ENCODE measurements around the gene NTMT1.

NTMT1 gene

GRCh38 chr9:129677456-129677855 is 51.5 kb downstream of the NTMT1 start:
- no peak for DNase-seq (ENCODE audit: low spot score)
- H3K23ac ChIP-seq (ENCODE audit: low read depth, low read length, poor library complexity): no peak overlapping the region
- H3K4me1 ChIP-seq (ENCODE audit: control insufficient read depth in 2 of 2, insufficient read depth in 1 of 2, low read depth in 1 of 2, low read length in 2 of 2): peaks cover 0 to 6% of the 10 kb centered on the region in 2 donors
- H3K79me1 ChIP-seq (ENCODE audit: low read depth, low read length): peaks cover 3% of the 10 kb centered on the region
- H3K27ac ChIP-seq (replicated peaks; ENCODE audit: low read length): no peak overlapping the region
- no peak overlapping the region for H4K8ac ChIP-seq (ENCODE audit: low read depth, low read length)
- no peak overlapping the region for H4K91ac ChIP-seq (ENCODE audit: low read depth, low read length, poor library complexity)
- no peak overlapping the region for H3K9ac ChIP-seq (ENCODE audit: low read depth, low read length, poor library complexity)
- no peak overlapping the region for H3K14ac ChIP-seq (ENCODE audit: low read length)
- H3K9me3 ChIP-seq (replicated peaks in 1 of 2; ENCODE audit: control insufficient read depth in 2 of 2, insufficient read depth in 1 of 2, low read depth in 1 of 2, low read length in 2 of 2): no peaks in the 10 kb centered on the region
- H2BK15ac ChIP-seq (ENCODE audit: low read length): no peak overlapping the region
- peak overlapping the region; percentile 23 for H3K4me2 ChIP-seq (ENCODE audit: insufficient read depth, low read length, poor library complexity, severe bottlenecking)
- H2AFZ ChIP-seq (ENCODE audit: low read length): peak overlapping the region; percentile 13
- no peak overlapping the region for H3K4ac ChIP-seq (ENCODE audit: low read length)
- no peak overlapping the region for H2BK12ac ChIP-seq (ENCODE audit: low read length)
- H2BK5ac ChIP-seq (ENCODE audit: low read length): no peak overlapping the region
- no peak overlapping the region for H3K4me3 ChIP-seq (ENCODE audit: low read length in 2 of 2)
- peak overlapping the region; percentile 87 for H3K18ac ChIP-seq (ENCODE audit: low read length)
- no CpG with 5 or more reads among the region's 9 CpGs for WGBS, 2 donors (ENCODE audit: extremely low coverage in 2 of 2, insufficient read length in 2 of 2, insufficient replicate concordance in 1 of 2)
- peaks cover 0 to 73% (median 0%) of the 10 kb centered on the region in 3 experiments for H3K27me3 ChIP-seq (ENCODE audit: control insufficient read depth in 3 of 3, insufficient read depth in 3 of 3, low read depth in 1 of 3, low read length in 3 of 3)
- no peak overlapping the region for H2BK120ac ChIP-seq (ENCODE audit: low read depth, low read length)
- no peaks in the 10 kb centered on the region for H3K36me3 ChIP-seq (replicated peaks in 1 of 2; ENCODE audit: control insufficient read depth in 2 of 2, insufficient read depth in 2 of 2, low read length in 2 of 2)
- H2AK5ac ChIP-seq (ENCODE audit: low read depth, low read length): peak overlapping the region; percentile 48

GRCh38 chr9:129678844-129679243 is 52.9 kb downstream of the NTMT1 start:
- Histone ChIP-seq H3K9ac (ENCODE audit: low read depth, low read length, poor library complexity) (peak overlapping the region; percentile 77), H4K8ac (ENCODE audit: low read depth, low read length) (peak overlapping the region; percentile 65), H3K27ac (replicated peaks; ENCODE audit: low read length) (no peak overlapping the region), H3K23ac (ENCODE audit: low read depth, low read length, poor library complexity) (peak overlapping the region; percentile 85), H3K4me2 (ENCODE audit: insufficient read depth, low read length, poor library complexity, severe bottlenecking) (no peak overlapping the region), H2BK15ac (ENCODE audit: low read length) (peak overlapping the region; percentile 54), H3K27me3 (ENCODE audit: control insufficient read depth in 3 of 3, insufficient read depth in 3 of 3, low read depth in 1 of 3, low read length in 3 of 3) (peaks cover 0 to 61% (median 0%) of the 10 kb centered on the region in 3 experiments), H3K79me1 (ENCODE audit: low read depth, low read length) (peaks cover 4% of the 10 kb centered on the region), H3K4me1 (ENCODE audit: control insufficient read depth in 2 of 2, insufficient read depth in 1 of 2, low read depth in 1 of 2, low read length in 2 of 2) (peaks cover 0 to 6% of the 10 kb centered on the region in 2 donors), H3K36me3 (replicated peaks in 1 of 2; ENCODE audit: control insufficient read depth in 2 of 2, insufficient read depth in 2 of 2, low read length in 2 of 2) (no peaks in the 10 kb centered on the region), H2AK5ac (ENCODE audit: low read depth, low read length) (peak overlapping the region; percentile 99), H2AFZ (ENCODE audit: low read length) (no peak overlapping the region), H3K9me3 (replicated peaks in 1 of 2; ENCODE audit: control insufficient read depth in 2 of 2, insufficient read depth in 1 of 2, low read depth in 1 of 2, low read length in 2 of 2) (no peaks in the 10 kb centered on the region), H3K4me3 (ENCODE audit: low read length in 2 of 2) (no peak overlapping the region), H4K91ac (ENCODE audit: low read depth, low read length, poor library complexity) (no peak overlapping the region), H2BK5ac (ENCODE audit: low read length) (peak overlapping the region; percentile 82), H2BK120ac (ENCODE audit: low read depth, low read length) (no peak overlapping the region), H2BK12ac (ENCODE audit: low read length) (peak overlapping the region; percentile 30), H3K18ac (ENCODE audit: low read length) (peak overlapping the region; percentile 85), H3K4ac (ENCODE audit: low read length) (no peak overlapping the region), H3K14ac (ENCODE audit: low read length) (peak overlapping the region; percentile 17)
- no CpG with 5 or more reads among the region's 9 CpGs for WGBS, 2 donors (ENCODE audit: extremely low coverage in 2 of 2, insufficient read length in 2 of 2, insufficient replicate concordance in 1 of 2)
- DNase-seq (ENCODE audit: low spot score): no peak

DNA sequence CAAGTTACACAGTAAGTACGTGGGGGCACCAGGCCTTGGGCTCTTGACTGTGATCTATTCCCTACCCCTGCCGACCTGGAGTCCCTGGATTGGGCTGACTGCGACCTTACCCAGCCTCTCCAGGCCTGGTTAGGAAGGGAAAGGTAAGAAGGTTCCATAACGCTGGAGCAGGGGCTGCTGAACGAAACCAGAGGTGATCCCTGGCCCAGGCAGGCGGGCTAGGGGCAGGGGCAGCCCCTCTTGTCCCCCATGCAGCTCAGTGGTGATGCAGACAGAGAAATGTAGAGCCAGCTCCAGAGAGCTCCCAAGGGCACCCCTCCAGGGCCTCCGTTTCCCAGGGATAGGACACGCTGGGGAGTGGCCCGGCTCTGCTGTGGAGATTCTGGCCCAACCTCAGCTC is 53.6 kb downstream of the NTMT1 start:
- no peak for DNase-seq (ENCODE audit: low spot score)
- H3K4ac ChIP-seq (ENCODE audit: low read length): no peak overlapping the region
- H3K79me1 ChIP-seq (ENCODE audit: low read depth, low read length): peaks cover 6% of the 10 kb centered on the region
- no peak overlapping the region for H2AFZ ChIP-seq (ENCODE audit: low read length)
- H3K4me1 ChIP-seq (ENCODE audit: control insufficient read depth in 2 of 2, insufficient read depth in 1 of 2, low read depth in 1 of 2, low read length in 2 of 2): peaks cover 0 to 6% of the 10 kb centered on the region in 2 donors
- H3K9me3 ChIP-seq (replicated peaks in 1 of 2; ENCODE audit: control insufficient read depth in 2 of 2, insufficient read depth in 1 of 2, low read depth in 1 of 2, low read length in 2 of 2): no peaks in the 10 kb centered on the region
- H3K4me2 ChIP-seq (ENCODE audit: insufficient read depth, low read length, poor library complexity, severe bottlenecking): no peak overlapping the region
- H3K9ac ChIP-seq (ENCODE audit: low read depth, low read length, poor library complexity): no peak overlapping the region
- H2BK15ac ChIP-seq (ENCODE audit: low read length): peak overlapping the region; percentile 67
- no peak overlapping the region for H4K8ac ChIP-seq (ENCODE audit: low read depth, low read length)
- peak overlapping the region; percentile 53 for H2BK5ac ChIP-seq (ENCODE audit: low read length)
- no CpG with 5 or more reads among the region's 9 CpGs for WGBS, 2 donors (ENCODE audit: extremely low coverage in 2 of 2, insufficient read length in 2 of 2, insufficient replicate concordance in 1 of 2)
- H3K27ac ChIP-seq (replicated peaks; ENCODE audit: low read length): no peak overlapping the region
- H4K91ac ChIP-seq (ENCODE audit: low read depth, low read length, poor library complexity): no peak overlapping the region
- no peak overlapping the region for H3K4me3 ChIP-seq (ENCODE audit: low read length in 2 of 2)
- peak overlapping the region; percentile 85 for H3K23ac ChIP-seq (ENCODE audit: low read depth, low read length, poor library complexity)
- H2AK5ac ChIP-seq (ENCODE audit: low read depth, low read length): peak overlapping the region; percentile 99
- peaks cover 0 to 56% (median 0%) of the 10 kb centered on the region in 3 experiments for H3K27me3 ChIP-seq (ENCODE audit: control insufficient read depth in 3 of 3, insufficient read depth in 3 of 3, low read depth in 1 of 3, low read length in 3 of 3)
- peak overlapping the region; percentile 94 for H2BK12ac ChIP-seq (ENCODE audit: low read length)
- no peak overlapping the region for H3K14ac ChIP-seq (ENCODE audit: low read length)
- H3K18ac ChIP-seq (ENCODE audit: low read length): peak overlapping the region; percentile 64
- no peak overlapping the region for H2BK120ac ChIP-seq (ENCODE audit: low read depth, low read length)
- H3K36me3 ChIP-seq (replicated peaks in 1 of 2; ENCODE audit: control insufficient read depth in 2 of 2, insufficient read depth in 2 of 2, low read length in 2 of 2): no peaks in the 10 kb centered on the region

- Histone ChIP-seq H3K9me3 (replicated peaks in 1 of 2; ENCODE audit: control insufficient read depth in 2 of 2, insufficient read depth in 1 of 2, low read depth in 1 of 2, low read length in 2 of 2) (no peaks in the 10 kb centered on the region), H3K23ac (ENCODE audit: low read depth, low read length, poor library complexity) (no peak overlapping the region), H2BK120ac (ENCODE audit: low read depth, low read length) (no peak overlapping the region), H2AFZ (ENCODE audit: low read length) (no peak overlapping the region), H2AK5ac (ENCODE audit: low read depth, low read length) (no peak overlapping the region), H3K27ac (replicated peaks; ENCODE audit: low read length) (no peak overlapping the region), H3K4me1 (ENCODE audit: control insufficient read depth in 2 of 2, insufficient read depth in 1 of 2, low read depth in 1 of 2, low read length in 2 of 2) (peaks cover 0 to 6% of the 10 kb centered on the region in 2 donors), H2BK15ac (ENCODE audit: low read length) (no peak overlapping the region), H3K4me3 (ENCODE audit: low read length in 2 of 2) (no peak overlapping the region), H3K79me1 (ENCODE audit: low read depth, low read length) (peaks cover 6% of the 10 kb centered on the region), H3K4ac (ENCODE audit: low read length) (no peak overlapping the region), H4K8ac (ENCODE audit: low read depth, low read length) (no peak overlapping the region), H3K4me2 (ENCODE audit: insufficient read depth, low read length, poor library complexity, severe bottlenecking) (no peak overlapping the region), H3K14ac (ENCODE audit: low read length) (no peak overlapping the region), H2BK5ac (ENCODE audit: low read length) (no peak overlapping the region), H3K9ac (ENCODE audit: low read depth, low read length, poor library complexity) (peak overlapping the region; percentile 21), H3K27me3 (ENCODE audit: control insufficient read depth in 3 of 3, insufficient read depth in 3 of 3, low read depth in 1 of 3, low read length in 3 of 3) (peaks cover 0 to 47% (median 0%) of the 10 kb centered on the region in 3 experiments), H3K36me3 (replicated peaks in 1 of 2; ENCODE audit: control insufficient read depth in 2 of 2, insufficient read depth in 2 of 2, low read length in 2 of 2) (no peaks in the 10 kb centered on the region), H3K18ac (ENCODE audit: low read length) (peak overlapping the region; percentile 57), H4K91ac (ENCODE audit: low read depth, low read length, poor library complexity) (no peak overlapping the region), H2BK12ac (ENCODE audit: low read length) (no peak overlapping the region)
- no peak for DNase-seq (ENCODE audit: low spot score)
- WGBS, 2 donors (ENCODE audit: extremely low coverage in 2 of 2, insufficient read length in 2 of 2, insufficient replicate concordance in 1 of 2): no CpG with 5 or more reads among the region's 11 CpGs
Measured at GRCh38 chr9:129681924-129682323, 56.0 kb downstream of the NTMT1 start.

Measured in neuronal stem cell (in vitro differentiated cells).